ENCODE results near the gene HOXB6.

Gene HOXB6

GRCh38 chr17:48564188-48565021 lies 40.4 kb downstream of the HOXB6 start:
- DNase-seq: no peak

- no peak for DNase-seq
Measured at GRCh38 chr17:48563867-48564187, 41.0 kb downstream of the HOXB6 start.

GRCh38 chr17:48563385-48563838 lies 41.4 kb downstream of the HOXB6 start:
- DNase-seq: no peak

GRCh38 chr17:48562934-48563333 lies 41.9 kb downstream of the HOXB6 start:
- no peak for DNase-seq

- DNase-seq: no peak
Measured at GRCh38 chr17:48561884-48562810, 42.6 kb downstream of the HOXB6 start.

- no peak for DNase-seq
Measured at GRCh38 chr17:48559840-48560817, 44.7 kb downstream of the HOXB6 start.

GRCh38 chr17:48559122-48559839 lies 45.5 kb downstream of the HOXB6 start:
- DNase-seq: no peak

GRCh38 chr17:48558831-48559121 lies 46.0 kb downstream of the HOXB6 start:
- DNase-seq: no peak

GRCh38 chr17:48558057-48558830 lies 46.5 kb downstream of the HOXB6 start:
- DNase-seq: no peak

- no peak for DNase-seq
Measured at GRCh38 chr17:48556576-48557401, 48.0 kb downstream of the HOXB6 start.

GRCh38 chr17:48556229-48556575 lies 48.6 kb downstream of the HOXB6 start:
- DNase-seq: no peak

GRCh38 chr17:48555258-48556228 lies 49.2 kb downstream of the HOXB6 start:
- DNase-seq: peak; percentile 79

GRCh38 chr17:48554412-48555257 lies 50.2 kb downstream of the HOXB6 start:
- DNase-seq: no peak

- DNase-seq: no peak
Measured at GRCh38 chr17:48553826-48554225, 51.0 kb downstream of the HOXB6 start.

GRCh38 chr17:48553190-48553547 lies 51.6 kb downstream of the HOXB6 start:
- no peak for DNase-seq

- DNase-seq: no peak
Measured at GRCh38 chr17:48552466-48553189, 52.2 kb downstream of the HOXB6 start.

GRCh38 chr17:48551596-48552465 lies 53.0 kb downstream of the HOXB6 start:
- DNase-seq: no peak
